PFSK-1 (cell line): ENCODE data around the gene CCL17.

Experiments used
- POLR2AphosphoS5 ChIP-seq: IDR thresholded peaks from 2 replicates; pipeline ENCODE4 v1.6.1; 2012; ENCODE audit warnings: low read depth, mild to moderate bottlenecking, control low read depth, low read length, moderate library complexity
- REST ChIP-seq, 2 experiments: IDR thresholded peaks; 2 replicates each; pipeline versions ENCODE4 v1.6.1 to v1.8.0; 2011 to 2012; ENCODE audit warnings: low read depth in 2 of 2, low read length in 2 of 2, control low read depth in 1 of 2, inconsistent platforms in 1 of 2, mild to moderate bottlenecking in 1 of 2, moderate library complexity in 1 of 2; ENCODE audit not compliant: insufficient read depth in 1 of 2

GRCh38 chr16:57356547-57356946, 48.0 kb upstream of the CCL17 start:
- TF ChIP-seq POLR2AphosphoS5 (no peak), REST (IDR thresholded peaks at IDR 0.05; ENCODE audit: insufficient read depth in 1 of 2, low read depth in 2 of 2, low read length in 2 of 2) (no peak)
